SJSA1 (cell line): ENCODE data around the gene POTEE. TPM values are rescaled to one million over a fixed set of nuclear protein-coding genes. Genes with fewer than 3 reads are reported as not detected.
"Not testable (repeated sequence)": the region's sequence is repeated elsewhere in the genome, so short reads cannot be mapped to it uniquely, and the experiment has no call there.

Source experiments
- DNase-seq, 2 experiments: peaks; one replicate each; pipeline ENCODE4 v3.0.0-alpha.2; 2015 to 2020; ENCODE audit warnings: low spot score in 2 of 2, low read depth in 1 of 2
- H3K27ac ChIP-seq: fragments of 250-450 bp; sonication (Bioruptor Pico); 2 replicates; pipeline ENCODE4 v1.5.1; 2020; ENCODE audit warnings: mild to moderate bottlenecking, moderate library complexity
- H3K27me3 ChIP-seq: fragments of 250-450 bp; sonication (Bioruptor Pico); replicated peaks from 2 replicates; pipeline ENCODE4 v1.5.1; 2020; ENCODE audit warnings: mild to moderate bottlenecking, moderate library complexity
- H3K36me3 ChIP-seq: fragments of 250-450 bp; sonication (Bioruptor Pico); 2 replicates; pipeline ENCODE4 v1.5.1; 2020; ENCODE audit warnings: mild to moderate bottlenecking
- H3K4me1 ChIP-seq: fragments of 250-450 bp; sonication (Bioruptor Pico); replicated peaks from 2 replicates; pipeline ENCODE4 v1.6.1; 2021; ENCODE audit warnings: mild to moderate bottlenecking
- H3K4me3 ChIP-seq: fragments of 250-450 bp; sonication (Bioruptor Pico); 2 replicates; pipeline ENCODE4 v1.5.1; 2020; ENCODE audit warnings: mild to moderate bottlenecking
- H3K9me3 ChIP-seq: fragments of 250-450 bp; sonication (Bioruptor Pico); replicated peaks from 2 replicates; pipeline ENCODE4 v1.5.1; 2020; ENCODE audit warnings: mild to moderate bottlenecking
- total RNA-seq: library from RNA; depleted of rRNA; stranded (reverse); fragments of >200 nt; shearing (Covaris generic); gene quantifications from 2 replicates; pipeline ENCODE4 v1.2.3, GENCODE V29; 2014; rRNA removed

The POTEE gene
- total RNA-seq, 1 experiment from 2014 or later = 0.05 TPM

DNA sequence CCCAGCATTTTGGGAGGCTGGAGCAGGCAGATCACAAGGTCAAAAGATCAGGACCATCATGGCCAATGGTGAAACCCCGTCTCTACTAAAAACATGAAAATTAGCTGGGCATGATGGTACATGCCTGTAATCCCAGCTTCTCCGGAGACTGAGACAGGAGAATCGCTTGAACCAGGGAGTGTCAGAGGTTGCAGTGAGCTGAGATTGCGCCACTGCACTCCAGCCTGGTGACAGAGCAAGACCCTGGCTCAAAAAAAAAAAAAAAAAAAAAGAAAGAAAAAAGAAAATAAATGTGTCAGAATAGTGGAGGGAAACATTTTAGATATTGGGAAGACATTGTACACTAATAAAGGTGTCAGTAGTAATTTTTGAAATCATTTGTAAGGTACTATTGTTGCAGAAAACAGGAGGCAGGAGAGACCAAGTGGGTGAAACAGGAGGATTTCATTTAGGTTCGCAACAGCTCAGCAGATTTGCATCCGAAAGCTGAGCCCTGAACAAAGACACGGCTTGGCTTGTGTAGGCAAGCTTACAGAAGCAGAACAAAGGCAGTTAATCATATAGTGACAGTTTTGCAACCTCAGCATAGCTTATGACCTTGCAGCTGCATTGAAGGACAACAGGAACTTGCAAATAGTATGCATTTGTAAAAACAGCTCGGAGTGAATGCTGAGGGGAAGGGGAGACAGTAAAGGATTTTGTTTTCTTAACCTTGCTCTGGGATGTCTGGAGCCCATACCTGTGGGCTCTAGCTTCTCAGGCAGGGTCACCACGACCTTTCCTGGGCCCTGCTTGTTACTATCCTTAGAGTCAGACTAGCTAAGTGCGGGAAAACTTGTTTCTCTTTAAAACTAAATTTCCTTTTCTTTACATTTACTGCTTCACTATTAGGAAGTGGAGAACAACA is 26.5 kb downstream of the POTEE start:
- not testable (repeated sequence) for H3K9me3 ChIP-seq, H3K4me1 ChIP-seq, DNase-seq

More for the DNA sequence above, 26.5 kb downstream of the POTEE start:
- not testable (repeated sequence) for H3K27me3 ChIP-seq, H3K4me3 ChIP-seq, H3K27ac ChIP-seq, H3K36me3 ChIP-seq

Other genes with a start within 250 kb of the POTEE start
- gene FAM168B, start 116.1 kb upstream of the POTEE start, total RNA-seq = 119 and 138 TPM in 2 replicates
- 96.6 and 119 TPM in 2 replicates for gene PLEKHB2, start 104.2 kb upstream of the POTEE start, total RNA-seq
- 0.03 TPM in 1 of 2 replicates, not detected in the other for gene RAB6D, start 154.6 kb downstream of the POTEE start, total RNA-seq